H1 (cell line): ENCODE data around the gene DOK7. TPM values are rescaled to one million over a fixed set of nuclear protein-coding genes. Genes with fewer than 3 reads are reported as not detected.

Experiments
- CTCF ChIA-PET: fragments of 300-600 bp; sonication (Branson Sonifier 250); formaldehyde crosslinking; loops from one replicate; lab custom pipeline; 2021; ENCODE audit not compliant: partially characterized antibody; lab: Charles Lee
- POLR2A ChIA-PET: fragments of 300-600 bp; sonication (Branson Sonifier 250); formaldehyde crosslinking; loops from one replicate; lab custom pipeline; 2021; ENCODE audit warnings: inconsistent platforms; ENCODE audit not compliant: partially characterized antibody; lab: Charles Lee
- DNase-seq, 2 experiments: peaks; one replicate each; pipeline versions ENCODE4 v3.0.0 to v3.0.0-alpha.2; 2010 to 2022; ENCODE audit warnings: low spot score in 2 of 2, low read depth in 1 of 2, mixed read lengths in 1 of 2
- FAIRE-seq: peaks from 2 replicates; lab custom pipeline; 2011; peaks lifted over from hg19 to GRCh38; lab: Jason Lieb, UNC
- H2AFZ ChIP-seq: 2 replicates; pipeline ENCODE4 v1.8.1; 2012; ENCODE audit warnings: low read length, inconsistent platforms
- H2AK5ac ChIP-seq: 2 replicates; pipeline ENCODE4 v1.6.1; 2013; ENCODE audit warnings: low read depth, low read length
- H2BK120ac ChIP-seq: replicated peaks from 2 replicates; pipeline ENCODE3; 2013; ENCODE audit warnings: low read depth, low read length, inconsistent platforms
- H2BK12ac ChIP-seq: 2 replicates; pipeline ENCODE4 v1.6.1; 2013; ENCODE audit warnings: low read depth, low read length
- H2BK15ac ChIP-seq: 2 replicates; pipeline ENCODE4 v1.6.1; 2013; ENCODE audit warnings: low read length
- H2BK20ac ChIP-seq: 2 replicates; pipeline ENCODE4 v1.6.1; 2013; ENCODE audit warnings: low read length
- H2BK5ac ChIP-seq: 2 replicates; pipeline ENCODE4 v1.6.1; 2013; ENCODE audit warnings: low read depth, low read length
- H3K14ac ChIP-seq: 2 replicates; pipeline ENCODE4 v1.6.1; 2013; ENCODE audit warnings: inconsistent platforms; ENCODE audit not compliant: insufficient read length
- H3K18ac ChIP-seq: 2 replicates; pipeline ENCODE4 v1.6.1; 2013; ENCODE audit warnings: low read length; ENCODE audit errors: extremely low read depth
- H3K23ac ChIP-seq: 2 replicates; pipeline ENCODE4 v1.6.1; 2013; ENCODE audit warnings: inconsistent platforms; ENCODE audit not compliant: insufficient read length
- H3K23me2 ChIP-seq: 2 replicates; pipeline ENCODE4 v1.6.1; 2013; ENCODE audit warnings: low read depth, low read length
- H3K27ac ChIP-seq: 2 replicates; pipeline ENCODE4 v1.6.1; 2011; ENCODE audit warnings: low read depth, low read length, inconsistent platforms
- H3K27me3 ChIP-seq, 4 experiments: replicated peaks in 1 of 4; 1 replicate in 1 of 4; 2 replicates in 3 of 4; pipeline versions ENCODE4 v1.6.1 to v1.8.1; 2011 to 2013; ENCODE audit warnings: low read length in 3 of 4, mild to moderate bottlenecking in 3 of 4, inconsistent platforms in 2 of 4, mixed read lengths in 2 of 4, moderate library complexity in 1 of 4; ENCODE audit not compliant: control insufficient read depth in 3 of 4, insufficient read depth in 3 of 4; ENCODE audit errors: extremely low read depth in 1 of 4
- H3K36me3 ChIP-seq, 4 experiments: 2 replicates each; pipeline versions ENCODE4 v1.6.1 to v1.8.1; 2011 to 2013; ENCODE audit warnings: mild to moderate bottlenecking in 4 of 4, low read length in 3 of 4, moderate library complexity in 2 of 4, control low read depth in 1 of 4, inconsistent platforms in 1 of 4; ENCODE audit not compliant: insufficient read depth in 4 of 4, control insufficient read depth in 2 of 4
- H3K4ac ChIP-seq: replicated peaks from 2 replicates; pipeline ENCODE3; 2013; ENCODE audit warnings: low read length, low read depth, mixed read lengths, inconsistent platforms; ENCODE audit not compliant: insufficient read length
- H3K4me1 ChIP-seq, 4 experiments: replicated peaks in 1 of 4; 1 replicate in 1 of 4; 2 replicates in 3 of 4; pipeline versions ENCODE4 v1.6.1 to v1.8.1; 2011 to 2013; ENCODE audit warnings: low read length in 3 of 4, inconsistent platforms in 2 of 4, mixed read lengths in 1 of 4; ENCODE audit not compliant: insufficient read depth in 4 of 4, control insufficient read depth in 3 of 4
- H3K4me2 ChIP-seq, 2 experiments: 2 replicates each; pipeline versions ENCODE4 v1.6.1 to v1.8.1; 2011 to 2013; ENCODE audit warnings: low read depth in 2 of 2, low read length in 2 of 2, control low read depth in 1 of 2, inconsistent platforms in 1 of 2, mild to moderate bottlenecking in 1 of 2; ENCODE audit not compliant: insufficient read depth in 1 of 2
- H3K4me3 ChIP-seq, 4 experiments: fragments of 200-600, 300-600 bp in 1 of 4; sonication (generic), shearing (Covaris generic), sonication (Bioruptor Twin) in 1 of 4; 2 replicates each; pipeline versions ENCODE4 v1.5.1 to v1.8.1; 2011 to 2016; ENCODE audit warnings: low read length in 4 of 4, low read depth in 3 of 4, control low read depth in 2 of 4, inconsistent platforms in 2 of 4, mild to moderate bottlenecking in 2 of 4, mixed read lengths in 1 of 4, moderate library complexity in 1 of 4; ENCODE audit not compliant: insufficient read depth in 2 of 4; ENCODE audit errors: extremely low read depth in 1 of 4
- H3K56ac ChIP-seq: replicated peaks from 2 replicates; pipeline ENCODE3; 2013; ENCODE audit warnings: low read depth, mild to moderate bottlenecking, mixed read lengths, low read length, inconsistent platforms; ENCODE audit not compliant: insufficient read length
- H3K79me1 ChIP-seq: 2 replicates; pipeline ENCODE4 v1.6.1; 2013; ENCODE audit warnings: low read depth, low read length, control low read depth
- H3K79me2 ChIP-seq, 2 experiments: 2 replicates each; pipeline versions ENCODE4 v1.6.1 to v1.8.1; 2012 to 2013; ENCODE audit warnings: low read length in 2 of 2, mild to moderate bottlenecking in 2 of 2, inconsistent platforms in 1 of 2; ENCODE audit not compliant: insufficient read depth in 2 of 2, control insufficient read depth in 1 of 2
- H3K9ac ChIP-seq, 4 experiments: replicated peaks in 1 of 4; 1 replicate in 1 of 4; 2 replicates in 3 of 4; pipeline versions ENCODE4 v1.6.1 to v1.8.1; 2011 to 2013; ENCODE audit warnings: low read depth in 3 of 4, low read length in 3 of 4, control low read depth in 2 of 4, mild to moderate bottlenecking in 2 of 4, moderate library complexity in 2 of 4, inconsistent platforms in 1 of 4; ENCODE audit errors: extremely low read depth in 1 of 4
- H3K9me3 ChIP-seq, 2 experiments: 2 replicates each; pipeline versions ENCODE4 v1.6.1 to v1.8.1; 2012 to 2013; ENCODE audit warnings: mild to moderate bottlenecking in 2 of 2, moderate library complexity in 2 of 2, control low read depth in 1 of 2, inconsistent platforms in 1 of 2, low read depth in 1 of 2, low read length in 1 of 2, mixed read lengths in 1 of 2; ENCODE audit not compliant: insufficient read depth in 2 of 2
- H4K20me1 ChIP-seq, 2 experiments: replicated peaks in 1 of 2; 2 replicates each; pipeline versions ENCODE3 to v1.8.1; 2011 to 2013; ENCODE audit warnings: inconsistent platforms in 2 of 2, low read length in 2 of 2, mild to moderate bottlenecking in 1 of 2; ENCODE audit not compliant: insufficient read depth in 2 of 2, control insufficient read depth in 1 of 2
- H4K5ac ChIP-seq: 2 replicates; pipeline ENCODE4 v1.6.1; 2013; ENCODE audit warnings: low read length, low read depth, mixed read lengths, inconsistent platforms; ENCODE audit not compliant: insufficient read length
- H4K8ac ChIP-seq: 2 replicates; pipeline ENCODE4 v1.8.0; 2013; ENCODE audit warnings: mild to moderate bottlenecking, moderate library complexity, low read length, inconsistent platforms; ENCODE audit not compliant: insufficient read depth; ENCODE audit errors: extremely low read depth
- H4K91ac ChIP-seq: replicated peaks from 2 replicates; pipeline ENCODE3; 2013; ENCODE audit warnings: low read length, mixed read lengths, inconsistent platforms; ENCODE audit not compliant: insufficient read length
- EGR1 ChIP-seq: IDR thresholded peaks from 2 replicates; pipeline ENCODE4 v1.6.1; 2011; ENCODE audit warnings: low read depth, low read length, borderline replicate concordance
- KDM5A ChIP-seq: fragments of 200-600 bp; IDR thresholded peaks from 2 replicates; pipeline ENCODE4 v1.7.1; 2012; ENCODE audit warnings: mild to moderate bottlenecking, low read length, inconsistent platforms, mixed read lengths
- TAF7 ChIP-seq: optimal IDR thresholded peaks from 2 replicates; pipeline ENCODE3; 2011; ENCODE audit warnings: low read depth, mild to moderate bottlenecking, inconsistent platforms, low read length, moderate library complexity, borderline replicate concordance
- TCF12 ChIP-seq: IDR thresholded peaks from 2 replicates; pipeline ENCODE4 v1.6.1; 2011; ENCODE audit warnings: low read depth, mild to moderate bottlenecking, low read length
- WGBS, 2 experiments: shearing (Covaris generic) in 1 of 2; methylation state at CpG; one replicate each; pipeline versions ENCODE4 v1.1.6 to v1.1.7; 2013 to 2015; ENCODE audit warnings: low lambda C conversion rate in 2 of 2, mixed read lengths in 2 of 2, inconsistent platforms in 1 of 2, low coverage in 1 of 2, missing lambda C conversion rate in 1 of 2; ENCODE audit not compliant: insufficient replicate concordance in 2 of 2, insufficient coverage in 1 of 2, insufficient read length in 1 of 2; ENCODE audit errors: extremely low coverage in 1 of 2, missing lambda C conversion rate in 1 of 2; 5-methylcytosine and 5-hydroxymethylcytosine counted together
- polyA plus RNA-seq, 7 experiments: library from polyadenylated mRNA; depleted of rRNA in 3 of 7; stranded (reverse) in 5 of 7; unstranded in 2 of 7; fragments of >200 nt in 5 of 7; fragments of 200-250 nt in 2 of 7; gene quantifications; 1 replicate in 5 of 7; 2 replicates in 1 of 7; 4 replicates in 1 of 7; pipeline versions ENCODE4 v1.2.1 to v1.2.3, GENCODE V29; 2011 to 2013; ENCODE audit warnings: missing spikeins in 2 of 7, mixed read lengths in 2 of 7
- total RNA-seq: library from RNA; stranded (reverse); fragmentation: NEBNext Ultra II Directional; extraction: Animal tissue kit (Norgen Biotek cat#: 25700); gene quantifications from 2 replicates; pipeline ENCODE4 v1.2.1, GENCODE V29; 2021

Gene DOK7
- total and polyA plus RNA-seq, 2 of the 8 experiments (the other 6 are each of a cell fraction or from before 2014, with no cell fraction given) = 0.32 TPM; not detected in 1

DNA sequence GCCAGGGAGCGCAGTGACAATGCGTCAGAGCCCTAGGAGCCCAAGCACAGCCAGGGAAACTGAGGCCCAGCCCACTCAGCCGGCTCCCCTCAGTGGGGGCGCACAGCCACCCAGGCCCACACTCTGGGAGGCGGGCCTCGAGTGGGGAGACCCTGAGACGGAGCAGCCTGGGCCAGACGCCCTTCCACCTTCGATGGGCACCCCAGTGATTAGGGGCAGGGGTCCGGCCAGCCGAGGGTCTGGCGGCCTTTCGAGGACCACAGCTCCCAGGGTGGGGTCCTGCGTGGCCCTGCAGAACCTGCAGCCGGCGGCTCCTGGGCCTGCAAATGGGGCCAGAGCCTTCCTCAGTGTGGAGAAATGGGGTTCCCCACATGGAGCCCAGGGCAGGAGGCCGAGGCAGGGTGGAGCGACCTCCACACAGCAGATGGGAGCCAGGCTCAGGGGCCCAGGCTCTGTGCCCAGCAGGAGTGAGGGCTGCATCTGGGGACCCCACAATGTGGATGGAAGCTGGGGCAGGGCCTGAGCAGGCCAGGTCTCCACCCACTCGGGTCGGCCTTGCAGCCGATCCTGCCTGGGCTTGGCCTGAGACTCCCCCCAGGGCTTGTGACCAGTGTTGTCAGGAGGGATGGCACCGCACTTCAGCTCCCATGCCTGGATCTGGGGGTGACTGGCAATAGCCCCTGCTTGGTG, 16.3 kb upstream of the DOK7 start:
- Histone ChIP-seq H3K79me2 (no peaks in the 10 kb centered on the region), H3K27ac (no peak overlapping the region), H3K4me2 (no peak overlapping the region), H3K9ac (no peak overlapping the region), H4K5ac (no peak overlapping the region), H3K23ac (no peak overlapping the region), H4K91ac (no peak overlapping the region), H3K4me3 (no peak overlapping the region), H2AK5ac (no peak overlapping the region), H2BK5ac (no peak overlapping the region), H2BK120ac (no peak overlapping the region), H3K79me1 (no peaks in the 10 kb centered on the region), H4K20me1 (no peaks in the 10 kb centered on the region), H2BK20ac (no peak overlapping the region), H3K4me1 (no peaks in the 10 kb centered on the region; a peak in 1 of 7 replicates), H3K14ac (no peak overlapping the region), H3K4ac (no peak overlapping the region), H2BK12ac (0 out of 2 replicates have a peak overlapping the region, but pooled peaks have one; percentile 9), H2BK15ac (no peak overlapping the region), H4K8ac (peak overlapping the region; percentile 79; the same call in 1 of the 2 replicates), H3K56ac (no peak overlapping the region), H3K23me2 (no peaks in the 10 kb centered on the region), H3K36me3 (no peaks in the 10 kb centered on the region), H3K18ac (no peak overlapping the region), H2AFZ (no peak overlapping the region), H3K27me3 (no peaks in the 10 kb centered on the region; a peak in 2 of 7 replicates), H3K9me3 (no peaks in the 10 kb centered on the region)
- CTCF ChIA-PET = interaction anchor here (0.9 to 3.3 kb wide), 7 partner anchors 11 to 128 kb away, joined by 3 to 13 read pairs (median 5); no protein-coding TSS in a partner anchor
- DNase-seq (no peak), FAIRE-seq (no peak)
- TF ChIP-seq EGR1 (no peak), TAF7 (no peak), KDM5A (no peak), TCF12 (no peak)
- POLR2A ChIA-PET = no interaction called here
- WGBS, 2 experiments = 82% methylated on average over 21 of the region's 22 CpGs; no CpG with 5 or more reads in 1 of the 2 experiments
